K562 treated with DMSO at 1 percent for 4 hours (cell line): ENCODE results near the gene RSF1. TPM values are rescaled to one million over a fixed set of nuclear protein-coding genes. Genes with fewer than 3 reads are reported as not detected.

Source experiments
- total RNA-seq: library from RNA; unstranded; fragments of 300-600 nt; gene quantifications from 2 replicates; pipeline ENCODE4 v1.2.3, GENCODE V29; 2022; ENCODE audit not compliant: insufficient read depth

Gene RSF1, protein sequence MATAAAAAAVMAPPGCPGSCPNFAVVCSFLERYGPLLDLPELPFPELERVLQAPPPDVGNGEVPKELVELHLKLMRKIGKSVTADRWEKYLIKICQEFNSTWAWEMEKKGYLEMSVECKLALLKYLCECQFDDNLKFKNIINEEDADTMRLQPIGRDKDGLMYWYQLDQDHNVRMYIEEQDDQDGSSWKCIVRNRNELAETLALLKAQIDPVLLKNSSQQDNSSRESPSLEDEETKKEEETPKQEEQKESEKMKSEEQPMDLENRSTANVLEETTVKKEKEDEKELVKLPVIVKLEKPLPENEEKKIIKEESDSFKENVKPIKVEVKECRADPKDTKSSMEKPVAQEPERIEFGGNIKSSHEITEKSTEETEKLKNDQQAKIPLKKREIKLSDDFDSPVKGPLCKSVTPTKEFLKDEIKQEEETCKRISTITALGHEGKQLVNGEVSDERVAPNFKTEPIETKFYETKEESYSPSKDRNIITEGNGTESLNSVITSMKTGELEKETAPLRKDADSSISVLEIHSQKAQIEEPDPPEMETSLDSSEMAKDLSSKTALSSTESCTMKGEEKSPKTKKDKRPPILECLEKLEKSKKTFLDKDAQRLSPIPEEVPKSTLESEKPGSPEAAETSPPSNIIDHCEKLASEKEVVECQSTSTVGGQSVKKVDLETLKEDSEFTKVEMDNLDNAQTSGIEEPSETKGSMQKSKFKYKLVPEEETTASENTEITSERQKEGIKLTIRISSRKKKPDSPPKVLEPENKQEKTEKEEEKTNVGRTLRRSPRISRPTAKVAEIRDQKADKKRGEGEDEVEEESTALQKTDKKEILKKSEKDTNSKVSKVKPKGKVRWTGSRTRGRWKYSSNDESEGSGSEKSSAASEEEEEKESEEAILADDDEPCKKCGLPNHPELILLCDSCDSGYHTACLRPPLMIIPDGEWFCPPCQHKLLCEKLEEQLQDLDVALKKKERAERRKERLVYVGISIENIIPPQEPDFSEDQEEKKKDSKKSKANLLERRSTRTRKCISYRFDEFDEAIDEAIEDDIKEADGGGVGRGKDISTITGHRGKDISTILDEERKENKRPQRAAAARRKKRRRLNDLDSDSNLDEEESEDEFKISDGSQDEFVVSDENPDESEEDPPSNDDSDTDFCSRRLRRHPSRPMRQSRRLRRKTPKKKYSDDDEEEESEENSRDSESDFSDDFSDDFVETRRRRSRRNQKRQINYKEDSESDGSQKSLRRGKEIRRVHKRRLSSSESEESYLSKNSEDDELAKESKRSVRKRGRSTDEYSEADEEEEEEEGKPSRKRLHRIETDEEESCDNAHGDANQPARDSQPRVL (N-terminal part only)
- total RNA-seq = 24.6 and 29.8 TPM in 2 replicates

DNA sequence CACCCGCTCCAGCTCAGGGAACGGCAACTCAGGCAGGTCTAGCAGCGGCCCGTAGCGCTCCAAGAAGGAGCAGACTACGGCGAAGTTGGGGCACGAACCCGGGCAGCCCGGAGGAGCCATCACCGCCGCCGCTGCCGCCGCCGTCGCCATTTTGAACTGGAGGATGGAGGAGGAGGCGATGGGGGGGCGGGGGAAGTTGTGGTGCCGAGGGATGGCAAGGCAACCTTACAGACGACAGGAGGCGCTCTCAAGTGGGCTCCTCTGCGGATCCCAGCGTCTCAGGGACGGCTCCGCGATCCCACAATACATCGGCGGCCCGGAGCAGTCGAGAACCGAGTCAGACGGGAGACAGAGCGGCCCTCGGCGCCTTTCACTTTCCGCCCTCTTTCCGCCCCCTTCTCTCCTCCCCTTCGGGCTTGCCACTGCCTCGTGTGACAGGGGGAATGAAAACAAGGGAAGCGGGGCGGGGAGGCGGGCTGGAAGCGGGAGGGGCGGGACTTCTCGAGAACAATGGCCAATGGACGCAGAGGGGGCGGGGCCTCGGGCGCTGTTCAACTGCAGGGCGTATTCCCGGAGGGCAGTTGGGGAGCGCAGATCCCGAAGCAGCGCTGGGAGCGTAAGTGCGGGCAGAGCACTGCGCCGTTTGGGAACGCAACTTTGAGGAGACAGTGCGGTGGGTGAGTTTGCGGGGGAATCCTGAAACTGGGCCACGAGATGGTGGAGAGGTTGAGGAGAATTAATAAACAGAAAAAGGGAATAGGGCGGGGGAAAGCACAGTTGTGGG lies at the start of gene RSF1, which contains the start of gene AAMDC:
TSS of gene RSF1 (minus strand) at position 158 of the 784 bp plus-strand sequence. CDS start at position 150, 8 bp downstream.
TSS of gene AAMDC (plus strand) at position 580 of the 784 bp plus-strand sequence. CDS start 21,353 bp downstream, outside the sequence.

GRCh38 chr11:77637345-77638165 lies 183.0 kb downstream of the RSF1 start, which contains the start of gene CLNS1A:
CLNS1A (minus strand) TSS chr11:77637794; CDS start chr11:77637714, 80 bp downstream.

Other genes with a start within 250 kb of the RSF1 start
- gene AQP11, start 230.8 kb downstream of the RSF1 start, total RNA-seq = 1.0 TPM in 1 of 2 replicates, not detected in the other
- gene CLNS1A, start 182.9 kb downstream of the RSF1 start, total RNA-seq = 121 and 163 TPM in 2 replicates
- gene AAMDC, start 422 bp upstream of the RSF1 start, total RNA-seq = 28.9 and 42.2 TPM in 2 replicates
- 23.2 and 29.8 TPM in 2 replicates for gene INTS4, start 173.9 kb upstream of the RSF1 start, total RNA-seq
- 0.52 TPM in 1 of 2 replicates, not detected in the other for gene KCTD14, start 202.6 kb upstream of the RSF1 start, total RNA-seq
- gene THRSP, start 243.1 kb upstream of the RSF1 start, total RNA-seq = 1.3 and 3.1 TPM in 2 replicates